CD4-positive, alpha-beta T cell (primary cell): Measurements from ENCODE around the gene CTTN. TPM values are rescaled to one million over a fixed set of nuclear protein-coding genes. Genes with fewer than 3 reads are reported as not detected.

Experiments used
- ATAC-seq: fragments of 200-7000 bp; cut with Tn5 transposase; one replicate; pipeline ENCODE4 v1.10.0; 2022; ENCODE audit warnings: mild to moderate bottlenecking; ENCODE audit not compliant: poor library complexity
- CTCF ChIA-PET: fragments of 350-600 bp; sonication (Branson Sonifier 250); formaldehyde crosslinking; loops from one replicate; lab custom pipeline; 2021; ENCODE audit warnings: antibody characterized with exemption, inconsistent platforms; lab: Charles Lee
- POLR2A ChIA-PET: fragments of 350-600 bp; sonication (Branson Sonifier 250); formaldehyde crosslinking; loops from one replicate; lab custom pipeline; 2021; ENCODE audit warnings: antibody characterized with exemption, inconsistent platforms; lab: Charles Lee
- DNase-seq, 14 experiments: peaks; one replicate each; pipeline ENCODE4 v3.0.0-alpha.2; 2013 to 2020; ENCODE audit warnings: mixed read lengths in 2 of 14
- H3K27ac ChIP-seq, 2 donors: one replicate each; pipeline versions ENCODE4 v1.5.1 to v1.7.0; 2013; ENCODE audit warnings: low read length in 2 of 2, low read depth in 1 of 2, mild to moderate bottlenecking in 1 of 2
- H3K27me3 ChIP-seq, 2 experiments: 1 replicate in 1 of 2; 2 replicates in 1 of 2; pipeline versions ENCODE4 v1.6.1 to v1.7.0; 2013; ENCODE audit warnings: low read length in 2 of 2, control low read depth in 1 of 2, mild to moderate bottlenecking in 1 of 2, moderate library complexity in 1 of 2; ENCODE audit not compliant: insufficient read depth in 2 of 2, control insufficient read depth in 1 of 2
- H3K36me3 ChIP-seq: one replicate; pipeline ENCODE4 v1.6.1; 2013; ENCODE audit warnings: low read length, control low read depth; ENCODE audit not compliant: insufficient read depth
- H3K4me1 ChIP-seq: one replicate; pipeline ENCODE4 v1.6.1; 2013; ENCODE audit warnings: low read length, control low read depth; ENCODE audit not compliant: insufficient read depth
- H3K4me3 ChIP-seq: one replicate; pipeline ENCODE4 v1.5.1; 2013; ENCODE audit warnings: mild to moderate bottlenecking, low read length, moderate library complexity
- H3K9me3 ChIP-seq, 2 experiments: 1 replicate in 1 of 2; 2 replicates in 1 of 2; pipeline versions ENCODE4 v1.6.1 to v1.7.0; 2013; ENCODE audit warnings: low read length in 2 of 2, mild to moderate bottlenecking in 2 of 2, control low read depth in 1 of 2, moderate library complexity in 1 of 2; ENCODE audit not compliant: control insufficient read depth in 1 of 2, insufficient read depth in 1 of 2
- H3K27ac Mint-ChIP-seq: one replicate; pipeline ENCODE4 v1.8.0; 2020; ENCODE audit warnings: mixed read lengths
- H3K27me3 Mint-ChIP-seq: one replicate; pipeline ENCODE4 v1.8.0; 2021; ENCODE audit warnings: mixed read lengths
- H3K36me3 Mint-ChIP-seq: one replicate; pipeline ENCODE4 v1.8.0; 2021; ENCODE audit warnings: low read depth, mixed read lengths
- H3K4me1 Mint-ChIP-seq: one replicate; pipeline ENCODE4 v1.8.0; 2021; ENCODE audit warnings: low read depth, mixed read lengths
- H3K4me3 Mint-ChIP-seq: one replicate; pipeline ENCODE4 v1.8.0; 2020; ENCODE audit warnings: mild to moderate bottlenecking, mixed read lengths
- H3K9me3 Mint-ChIP-seq: one replicate; pipeline ENCODE4 v1.8.0; 2020; ENCODE audit warnings: mixed read lengths
- CTCF ChIP-seq: fragments of 200-600 bp; IDR thresholded peaks from one replicate; pipeline ENCODE4 v1.8.0; 2022; ENCODE audit warnings: antibody characterized with exemption, mild to moderate bottlenecking
- intact Hi-C, 2 experiments: fragments of 100-400 bp; cut with DNase I in 1 of 2; cut with micrococcal nuclease in 1 of 2; formaldehyde crosslinking; loops; one replicate each; pipeline versions ENCODE4 v1.15.1 to v1.9.0; 2023 to 2025; cut with DNase I, micrococcal nuclease
- total RNA-seq, 174 experiments: library from RNA in 2 of 174; stranded (reverse) in 2 of 174; gene quantifications; one replicate each; pipeline ENCODE4 v1.2.3 and lab custom pipeline; 2021 to 2026

CTTN gene
- total RNA-seq, 2 experiments from 2014 or later, result 0.45 to 0.80 TPM

GRCh38 chr11:70476669-70477068 lies 78.3 kb downstream of the CTTN start:
- no peaks in the 10 kb centered on the region for H3K4me1 ChIP-seq
- POLR2A ChIA-PET, result no interaction called here

GRCh38 chr11:70477176-70477575 lies 78.8 kb downstream of the CTTN start:
- DNase-seq, result no peak
- no peak for TF ChIP-seq CTCF
- H3K4me1 ChIP-seq, result no peaks in the 10 kb centered on the region
- no peaks in the 10 kb centered on the region for H3K36me3 ChIP-seq
- ChIA-PET POLR2A (no interaction called here), CTCF (no interaction called here)
- ATAC-seq, result no peak
- intact Hi-C loops, result no loop called here
- no peaks in the 10 kb centered on the region for H3K9me3 ChIP-seq
- no peak overlapping the region for H3K27ac ChIP-seq
- H3K4me3 ChIP-seq, result no peak overlapping the region
- H3K27me3 ChIP-seq, result no peaks in the 10 kb centered on the region
- no peaks in the 10 kb centered on the region for H3K27me3 Mint-ChIP-seq
- H3K9me3 Mint-ChIP-seq, result no peaks in the 10 kb centered on the region
- H3K27ac Mint-ChIP-seq, result no peak overlapping the region
- H3K36me3 Mint-ChIP-seq, result no peaks in the 10 kb centered on the region
- no peaks in the 10 kb centered on the region for H3K4me1 Mint-ChIP-seq
- H3K4me3 Mint-ChIP-seq, result no peak overlapping the region

More at GRCh38 chr11:70476669-70477068, 78.3 kb downstream of the CTTN start:
- H3K9me3 ChIP-seq, result no peaks in the 10 kb centered on the region
- Mint-ChIP-seq H3K36me3 (no peaks in the 10 kb centered on the region), H3K4me1 (no peaks in the 10 kb centered on the region), H3K27me3 (no peaks in the 10 kb centered on the region), H3K9me3 (no peaks in the 10 kb centered on the region), H3K27ac (no peak overlapping the region), H3K4me3 (no peak overlapping the region)
- H3K4me3 ChIP-seq, result no peak overlapping the region
- no peak for TF ChIP-seq CTCF
- CTCF ChIA-PET, result no interaction called here
- intact Hi-C loops, result no loop called here
- H3K27ac ChIP-seq, result no peak overlapping the region
- no peak for DNase-seq
- ATAC-seq, result no peak
- no peaks in the 10 kb centered on the region for H3K27me3 ChIP-seq
- no peaks in the 10 kb centered on the region for H3K36me3 ChIP-seq

- Mint-ChIP-seq H3K36me3 (no peaks in the 10 kb centered on the region), H3K4me1 (no peaks in the 10 kb centered on the region), H3K27me3 (no peaks in the 10 kb centered on the region), H3K9me3 (no peaks in the 10 kb centered on the region), H3K4me3 (no peak overlapping the region), H3K27ac (no peak overlapping the region)
- no peak overlapping the region for H3K4me3 ChIP-seq
- POLR2A ChIA-PET, result no interaction called here
- H3K9me3 ChIP-seq, result no peaks in the 10 kb centered on the region
- DNase-seq, result no peak
- CTCF ChIA-PET, result no interaction called here
- no peaks in the 10 kb centered on the region for H3K4me1 ChIP-seq
- intact Hi-C loops, result no loop called here
- no peaks in the 10 kb centered on the region for H3K27me3 ChIP-seq
- ATAC-seq, result no peak
- H3K27ac ChIP-seq, result no peak overlapping the region
- H3K36me3 ChIP-seq, result no peaks in the 10 kb centered on the region
- no peak for TF ChIP-seq CTCF
These were observed 79.3 kb downstream of the CTTN start for GRCh38 chr11:70477609-70478008.
